SK-N-SH (cell line): ENCODE measurements around the gene PIGC.

Experiments
- CTCF ChIP-seq: fragments of 200-600 bp; sonication (generic); IDR thresholded peaks from 2 replicates; pipeline ENCODE4 v1.6.1; 2017; ENCODE audit warnings: antibody characterized with exemption, mild to moderate bottlenecking, moderate library complexity
- EZH2phosphoT487 ChIP-seq: fragments of 200-600 bp; sonication (generic); IDR thresholded peaks from 2 replicates; pipeline ENCODE4 v1.6.1; 2017; ENCODE audit warnings: low read depth, mixed run types, mild to moderate bottlenecking, antibody characterized with exemption, moderate library complexity, borderline replicate concordance
- MAX ChIP-seq: IDR thresholded peaks from 2 replicates; pipeline ENCODE4 v1.4.0; 2012; ENCODE audit warnings: low read depth
- MXI1 ChIP-seq: IDR thresholded peaks from 2 replicates; pipeline ENCODE4 v1.6.1; 2012; ENCODE audit warnings: mild to moderate bottlenecking, low read depth, low read length, improper control_type of control experiment
- POLR2AphosphoS5 ChIP-seq: IDR thresholded peaks from 2 replicates; pipeline ENCODE4 v1.6.1; 2012; ENCODE audit warnings: low read depth, low read length
- RAD21 ChIP-seq: IDR thresholded peaks from 2 replicates; pipeline ENCODE4 v1.6.1; 2012; ENCODE audit warnings: mild to moderate bottlenecking, low read length
- REST ChIP-seq: IDR thresholded peaks from 2 replicates; pipeline ENCODE4 v1.6.1; 2012; ENCODE audit warnings: mild to moderate bottlenecking, low read depth, low read length, moderate library complexity
- SMC3 ChIP-seq: IDR thresholded peaks from 2 replicates; pipeline ENCODE4 v1.6.1; 2012; ENCODE audit warnings: low read depth, low read length, improper control_type of control experiment
- TCF12 ChIP-seq: IDR thresholded peaks from 2 replicates; pipeline ENCODE4 v1.4.0; 2012
- USF2 ChIP-seq: fragments of 150-350 bp; IDR thresholded peaks from 2 replicates; pipeline ENCODE4 v1.6.1; 2017; ENCODE audit warnings: antibody characterized with exemption, low read length, low read depth, borderline replicate concordance

GRCh38 chr1:172460887-172461315 lies 17.0 kb upstream of the PIGC start:
- no peak for TF ChIP-seq REST
- no peak for TF ChIP-seq CTCF
- TF ChIP-seq MAX: no peak
- no peak for TF ChIP-seq TCF12
- TF ChIP-seq POLR2AphosphoS5: no peak
- no peak for TF ChIP-seq RAD21
- TF ChIP-seq MXI1: no peak
- TF ChIP-seq USF2: no peak
- no peak for TF ChIP-seq EZH2phosphoT487
- no peak for TF ChIP-seq SMC3
